B cell (primary cell): ENCODE data around the gene ATG16L1. TPM values are rescaled to one million over a fixed set of nuclear protein-coding genes. Genes with fewer than 3 reads are reported as not detected.

Source experiments
- ATAC-seq: fragments of 200-7000 bp; cut with Tn5 transposase; one replicate; pipeline ENCODE4 v1.10.0; 2021; ENCODE audit warnings: low read depth, mild to moderate bottlenecking, moderate number of reproducible peaks, moderate library complexity
- CTCF ChIA-PET: fragments of 350-600 bp; sonication (Branson Sonifier 250); formaldehyde crosslinking; loops from one replicate; lab custom pipeline; 2021; ENCODE audit warnings: antibody characterized with exemption, inconsistent platforms; lab: Charles Lee
- POLR2A ChIA-PET: fragments of 350-600 bp; sonication (Branson Sonifier 250); formaldehyde crosslinking; loops from one replicate; lab custom pipeline; 2021; ENCODE audit warnings: antibody characterized with exemption; lab: Charles Lee
- DNase-seq: peaks from one replicate; pipeline ENCODE4 v3.0.0; 2013
- H2AFZ ChIP-seq: 2 replicates; pipeline ENCODE4 v1.6.1; 2012; ENCODE audit warnings: mild to moderate bottlenecking, low read depth, low read length; ENCODE audit not compliant: insufficient read depth, poor library complexity, severe bottlenecking
- H3K27ac ChIP-seq, 2 donors: 1 replicate in 1 of 2; 2 replicates in 1 of 2; pipeline ENCODE4 v1.5.1; 2012 to 2013; ENCODE audit warnings: low read length in 2 of 2, mild to moderate bottlenecking in 2 of 2, moderate library complexity in 1 of 2
- H3K27me3 ChIP-seq, 4 experiments: fragments of 200-600 bp in 1 of 4; sonication (generic) in 1 of 4; replicated peaks in 1 of 4; 1 replicate in 2 of 4; 2 replicates in 2 of 4; pipeline versions ENCODE4 v1.6.1 to v1.7.0; 2013 to 2016; ENCODE audit warnings: low read length in 3 of 4, mild to moderate bottlenecking in 2 of 4, mixed read lengths in 1 of 4, moderate library complexity in 1 of 4; ENCODE audit not compliant: insufficient read depth in 4 of 4, control insufficient read depth in 3 of 4; ENCODE audit errors: control extremely low read depth in 1 of 4
- H3K36me3 ChIP-seq, 2 experiments: replicated peaks in 1 of 2; 1 replicate in 1 of 2; 2 replicates in 1 of 2; pipeline versions ENCODE4 v1.6.1 to v1.7.1; 2013; ENCODE audit warnings: low read length in 1 of 2; ENCODE audit not compliant: insufficient read depth in 2 of 2, control insufficient read depth in 1 of 2; ENCODE audit errors: control extremely low read depth in 1 of 2, extremely low read depth in 1 of 2
- H3K4me1 ChIP-seq, 2 donors: fragments of 200-600 bp in 1 of 2; sonication (generic) in 1 of 2; 1 replicate in 1 of 2; 2 replicates in 1 of 2; pipeline versions ENCODE4 v1.5.1 to v1.6.1; 2013 to 2017; ENCODE audit warnings: low read length in 2 of 2; ENCODE audit not compliant: control insufficient read depth in 2 of 2, insufficient read depth in 2 of 2
- H3K4me2 ChIP-seq: replicated peaks from 2 replicates; pipeline ENCODE3; 2012; ENCODE audit warnings: mild to moderate bottlenecking, low read depth, low read length; ENCODE audit not compliant: poor library complexity, severe bottlenecking
- H3K4me3 ChIP-seq, 5 experiments: fragments of 200-600 bp in 1 of 5; sonication (generic) in 1 of 5; 1 replicate in 3 of 5; 2 replicates in 2 of 5; pipeline versions ENCODE4 v1.5.1 to v1.7.0; 2011 to 2016; ENCODE audit warnings: low read length in 4 of 5, mild to moderate bottlenecking in 4 of 5, low read depth in 2 of 5, control low read depth in 1 of 5, moderate library complexity in 1 of 5; ENCODE audit not compliant: insufficient read depth in 1 of 5; ENCODE audit errors: control extremely low read depth in 1 of 5, extremely low read depth in 1 of 5
- H3K79me2 ChIP-seq: fragments of 200-600 bp; sonication (generic); one replicate; pipeline ENCODE4 v1.6.0; 2016; ENCODE audit warnings: low read length; ENCODE audit not compliant: control insufficient read depth, insufficient read depth
- H3K9ac ChIP-seq: fragments of 200-600 bp; sonication (generic); 2 replicates; pipeline ENCODE4 v1.6.1; 2017; ENCODE audit warnings: mild to moderate bottlenecking, low read length, moderate library complexity
- H3K9me3 ChIP-seq, 3 donors: one replicate each; pipeline versions ENCODE4 v1.6.1 to v1.7.1; 2013; ENCODE audit warnings: low read length in 2 of 3; ENCODE audit not compliant: control insufficient read depth in 2 of 3, insufficient read depth in 1 of 3; ENCODE audit errors: control extremely low read depth in 1 of 3
- H4K20me1 ChIP-seq: 2 replicates; pipeline ENCODE4 v1.6.0; 2012; ENCODE audit warnings: mild to moderate bottlenecking, low read length; ENCODE audit not compliant: insufficient read depth, control insufficient read depth, poor library complexity, severe bottlenecking
- H3K27ac Mint-ChIP-seq: one replicate; pipeline ENCODE4 v1.8.0; 2021; ENCODE audit warnings: mixed read lengths
- H3K27me3 Mint-ChIP-seq: one replicate; pipeline ENCODE4 v1.8.0; 2021; ENCODE audit warnings: mixed read lengths
- H3K4me1 Mint-ChIP-seq: one replicate; pipeline ENCODE4 v1.8.0; 2021; ENCODE audit warnings: mixed read lengths
- H3K4me3 Mint-ChIP-seq: one replicate; pipeline ENCODE4 v1.8.0; 2021; ENCODE audit warnings: mixed read lengths
- H3K9me3 Mint-ChIP-seq: one replicate; pipeline ENCODE4 v1.8.0; 2022; ENCODE audit warnings: mixed read lengths; ENCODE audit not compliant: insufficient read depth
- CTCF ChIP-seq: fragments of 200-600 bp; IDR thresholded peaks from one replicate; pipeline ENCODE4 v1.8.0; 2022; ENCODE audit warnings: antibody characterized with exemption, mild to moderate bottlenecking
- EZH2 ChIP-seq: IDR thresholded peaks from 2 replicates; pipeline ENCODE4 v1.6.1; 2012; ENCODE audit warnings: borderline replicate concordance, low read depth, mild to moderate bottlenecking, moderate library complexity, low read length; ENCODE audit not compliant: insufficient read depth, poor library complexity, severe bottlenecking
- WGBS: methylation state at CpG from one replicate; pipeline ENCODE4 v1.1.5; 2013; ENCODE audit warnings: missing lambda C conversion rate; ENCODE audit not compliant: insufficient coverage; 5-methylcytosine and 5-hydroxymethylcytosine counted together
- intact Hi-C: fragments of 100-400 bp; cut with micrococcal nuclease; formaldehyde crosslinking; loops from one replicate; pipeline ENCODE4 v1.10.0; 2022
- polyA plus RNA-seq: library from polyadenylated mRNA; depleted of rRNA; stranded (reverse); fragments of >200 nt; gene quantifications from 2 replicates; pipeline ENCODE4 v1.2.3, GENCODE V29; 2012
- total RNA-seq, 2 donors: library from RNA; stranded (reverse); fragments of 120-200 nt in 1 of 2; gene quantifications; 1 replicate in 1 of 2; 2 replicates in 1 of 2; pipeline versions ENCODE4 v1.2.3 to v1.2.4, GENCODE V29; 2013 to 2022

Gene ATG16L1
- total and polyA plus RNA-seq, 2 donors (not counting 1 experiment from before 2014, with no cell fraction given) = 25.7 to 69.9 TPM

GRCh38 chr2:233202531-233202944, 48.9 kb upstream of the ATG16L1 start:
- 3% methylated on average over 4 of the region's 5 CpGs for WGBS
- peaks cover 13% of the 10 kb centered on the region for H3K79me2 ChIP-seq
- H3K4me2 ChIP-seq = peak overlapping the region; percentile 43
- H2AFZ ChIP-seq = no peak overlapping the region
- Mint-ChIP-seq H3K9me3 (peaks cover 3% of the 10 kb centered on the region), H3K4me3 (peak overlapping the region; percentile 59), H3K27me3 (no peaks in the 10 kb centered on the region), H3K4me1 (peaks cover 38% of the 10 kb centered on the region), H3K27ac (peak overlapping the region; percentile 86)
- ChIA-PET POLR2A (interaction anchor here (0.8 to 1.0 kb wide), 2 partner anchors 49 to 151 kb away, joined by 3 to 6 read pairs; partner anchors contain the start of gene ATG16L1), CTCF (interaction anchor here (0.9 to 1.9 kb wide), 3 partner anchors 11 to 48 kb away, joined by 3 to 7 read pairs (median 6); partner anchors contain the start of gene ATG16L1)
- H3K27me3 ChIP-seq = no peaks in the 10 kb centered on the region
- peaks cover 65% of the 10 kb centered on the region for H4K20me1 ChIP-seq
- no peak overlapping the region for H3K9ac ChIP-seq
- no peak for TF ChIP-seq EZH2
- TF ChIP-seq CTCF = no peak
- peaks cover 0 to 7% (median 0%) of the 10 kb centered on the region in 3 donors for H3K9me3 ChIP-seq
- peak; percentile 63 for DNase-seq
- peaks cover 18 to 24% of the 10 kb centered on the region in 2 donors for H3K4me1 ChIP-seq
- peaks cover 4 to 79% of the 10 kb centered on the region in 2 experiments for H3K36me3 ChIP-seq
- ATAC-seq = peak; percentile 68
- H3K4me3 ChIP-seq = no peak overlapping the region
- intact Hi-C loops = loop anchor here (5.0 kb wide), 1 partner anchor 50 kb away; the partner anchor contains the start of gene ATG16L1
- peak overlapping the region; percentile 4 to 75 for H3K27ac ChIP-seq

- H3K4me3 ChIP-seq = no peak overlapping the region
- peaks cover 9 to 79% of the 10 kb centered on the region in 2 experiments for H3K36me3 ChIP-seq
- H2AFZ ChIP-seq = no peak overlapping the region
- peaks cover 18 to 24% of the 10 kb centered on the region in 2 donors for H3K4me1 ChIP-seq
- H4K20me1 ChIP-seq = peaks cover 63% of the 10 kb centered on the region
- no peaks in the 10 kb centered on the region for H3K27me3 Mint-ChIP-seq
- no peaks in the 10 kb centered on the region for H3K27me3 ChIP-seq
- peak overlapping the region; percentile 86 for H3K27ac Mint-ChIP-seq
- ATAC-seq (no peak), DNase-seq (no peak)
- WGBS = 97% methylated on average over 5 of the region's 5 CpGs
- peak overlapping the region; percentile 4 to 75 for H3K27ac ChIP-seq
- peaks cover 0 to 7% (median 0%) of the 10 kb centered on the region in 3 donors for H3K9me3 ChIP-seq
- H3K4me1 Mint-ChIP-seq = peaks cover 41% of the 10 kb centered on the region
- intact Hi-C loops = loop anchor here (5.0 kb wide), 1 partner anchor 49 kb away; the partner anchor contains the start of gene ATG16L1
- peak overlapping the region; percentile 59 for H3K4me3 Mint-ChIP-seq
- TF ChIP-seq CTCF = no peak
- no peak for TF ChIP-seq EZH2
- CTCF ChIA-PET = interaction anchor here (0.9 to 1.9 kb wide), 3 partner anchors 12 to 48 kb away, joined by 3 to 7 read pairs (median 6); partner anchors contain the start of gene ATG16L1
- peaks cover 3% of the 10 kb centered on the region for H3K9me3 Mint-ChIP-seq
- POLR2A ChIA-PET = interaction anchor here (1.0 kb wide), 1 partner anchor 48 kb away, joined by 3 read pairs; the partner anchor contains the start of gene ATG16L1
- no peak overlapping the region for H3K9ac ChIP-seq
- H3K79me2 ChIP-seq = peaks cover 13% of the 10 kb centered on the region
- H3K4me2 ChIP-seq = peak overlapping the region; percentile 43
Observed at GRCh38 chr2:233203060-233203459, 48.4 kb upstream of the ATG16L1 start.
